ENCODE results near the gene PPARGC1A.

Gene PPARGC1A

GRCh38 chr4:23911675-23912455 is 22.0 kb upstream of the PPARGC1A start:
- no peaks in the 10 kb centered on the region for H3K4me1 ChIP-seq (ENCODE audit: control insufficient read depth in 5 of 5, insufficient read depth in 5 of 5, low read length in 5 of 5)
- no peak overlapping the region for H3K4me3 ChIP-seq (ENCODE audit: low read depth in 1 of 5, low read length in 5 of 5)
- no peaks in the 10 kb centered on the region for H3K27me3 ChIP-seq (ENCODE audit: control insufficient read depth in 5 of 5, insufficient read depth in 4 of 5, low read length in 5 of 5)
- H3K27ac ChIP-seq (ENCODE audit: low read depth, low read length) = no peak overlapping the region
- H3K9ac ChIP-seq (ENCODE audit: low read length in 5 of 5) = no peak overlapping the region
- H3K9me3 ChIP-seq (ENCODE audit: control insufficient read depth in 5 of 5, low read length in 5 of 5) = no peaks in the 10 kb centered on the region
- H3K36me3 ChIP-seq (ENCODE audit: control insufficient read depth in 5 of 5, insufficient read depth in 5 of 5, low read length in 5 of 5) = no peaks in the 10 kb centered on the region

GRCh38 chr4:23909671-23910070 is 19.8 kb upstream of the PPARGC1A start:
- no peak overlapping the region for H3K9ac ChIP-seq (ENCODE audit: low read length in 5 of 5)

GRCh38 chr4:23906839-23907238 is 17.0 kb upstream of the PPARGC1A start:
- H3K9ac ChIP-seq (ENCODE audit: low read length in 5 of 5) = no peak overlapping the region
- H3K27ac ChIP-seq (ENCODE audit: low read depth, low read length) = no peak overlapping the region
- H3K9me3 ChIP-seq (ENCODE audit: control insufficient read depth in 5 of 5, low read length in 5 of 5) = no peaks in the 10 kb centered on the region
- H3K4me3 ChIP-seq (ENCODE audit: low read depth in 1 of 5, low read length in 5 of 5) = no peak overlapping the region
- no peaks in the 10 kb centered on the region for H3K4me1 ChIP-seq (ENCODE audit: control insufficient read depth in 5 of 5, insufficient read depth in 5 of 5, low read length in 5 of 5)
- no peaks in the 10 kb centered on the region for H3K27me3 ChIP-seq (ENCODE audit: control insufficient read depth in 5 of 5, insufficient read depth in 4 of 5, low read length in 5 of 5)
- H3K36me3 ChIP-seq (ENCODE audit: control insufficient read depth in 5 of 5, insufficient read depth in 5 of 5, low read length in 5 of 5) = no peaks in the 10 kb centered on the region

More at GRCh38 chr4:23909671-23910070, 19.8 kb upstream of the PPARGC1A start:
- Histone ChIP-seq H3K27ac (ENCODE audit: low read depth, low read length) (no peak overlapping the region), H3K4me3 (ENCODE audit: low read depth in 1 of 5, low read length in 5 of 5) (no peak overlapping the region), H3K36me3 (ENCODE audit: control insufficient read depth in 5 of 5, insufficient read depth in 5 of 5, low read length in 5 of 5) (no peaks in the 10 kb centered on the region), H3K4me1 (ENCODE audit: control insufficient read depth in 5 of 5, insufficient read depth in 5 of 5, low read length in 5 of 5) (no peaks in the 10 kb centered on the region), H3K27me3 (ENCODE audit: control insufficient read depth in 5 of 5, insufficient read depth in 4 of 5, low read length in 5 of 5) (no peaks in the 10 kb centered on the region), H3K9me3 (ENCODE audit: control insufficient read depth in 5 of 5, low read length in 5 of 5) (no peaks in the 10 kb centered on the region)

- H3K27ac ChIP-seq (ENCODE audit: low read depth, low read length) = no peak overlapping the region
- H3K9ac ChIP-seq (ENCODE audit: low read length in 5 of 5) = no peak overlapping the region
- H3K36me3 ChIP-seq (ENCODE audit: control insufficient read depth in 5 of 5, insufficient read depth in 5 of 5, low read length in 5 of 5) = no peaks in the 10 kb centered on the region
- H3K4me1 ChIP-seq (ENCODE audit: control insufficient read depth in 5 of 5, insufficient read depth in 5 of 5, low read length in 5 of 5) = no peaks in the 10 kb centered on the region
- no peaks in the 10 kb centered on the region for H3K27me3 ChIP-seq (ENCODE audit: control insufficient read depth in 5 of 5, insufficient read depth in 4 of 5, low read length in 5 of 5)
- no peaks in the 10 kb centered on the region for H3K9me3 ChIP-seq (ENCODE audit: control insufficient read depth in 5 of 5, low read length in 5 of 5)
- H3K4me3 ChIP-seq (ENCODE audit: low read depth in 1 of 5, low read length in 5 of 5) = no peak overlapping the region
Measured at GRCh38 chr4:23904639-23905071, 14.8 kb upstream of the PPARGC1A start.

- Histone ChIP-seq H3K9ac (ENCODE audit: low read length in 5 of 5) (no peak overlapping the region), H3K9me3 (ENCODE audit: control insufficient read depth in 5 of 5, low read length in 5 of 5) (no peaks in the 10 kb centered on the region), H3K27me3 (ENCODE audit: control insufficient read depth in 5 of 5, insufficient read depth in 4 of 5, low read length in 5 of 5) (no peaks in the 10 kb centered on the region), H3K4me3 (ENCODE audit: low read depth in 1 of 5, low read length in 5 of 5) (no peak overlapping the region), H3K36me3 (ENCODE audit: control insufficient read depth in 5 of 5, insufficient read depth in 5 of 5, low read length in 5 of 5) (no peaks in the 10 kb centered on the region), H3K27ac (ENCODE audit: low read depth, low read length) (no peak overlapping the region), H3K4me1 (ENCODE audit: control insufficient read depth in 5 of 5, insufficient read depth in 5 of 5, low read length in 5 of 5) (no peaks in the 10 kb centered on the region)
Measured at GRCh38 chr4:23903859-23904438, 14.1 kb upstream of the PPARGC1A start.

GRCh38 chr4:23902222-23902804 is 12.5 kb upstream of the PPARGC1A start:
- Histone ChIP-seq H3K9ac (ENCODE audit: low read length in 5 of 5) (no peak overlapping the region), H3K4me1 (ENCODE audit: control insufficient read depth in 5 of 5, insufficient read depth in 5 of 5, low read length in 5 of 5) (no peaks in the 10 kb centered on the region), H3K36me3 (ENCODE audit: control insufficient read depth in 5 of 5, insufficient read depth in 5 of 5, low read length in 5 of 5) (no peaks in the 10 kb centered on the region), H3K27ac (ENCODE audit: low read depth, low read length) (no peak overlapping the region), H3K9me3 (ENCODE audit: control insufficient read depth in 5 of 5, low read length in 5 of 5) (no peaks in the 10 kb centered on the region), H3K27me3 (ENCODE audit: control insufficient read depth in 5 of 5, insufficient read depth in 4 of 5, low read length in 5 of 5) (no peaks in the 10 kb centered on the region), H3K4me3 (ENCODE audit: low read depth in 1 of 5, low read length in 5 of 5) (no peak overlapping the region)

GRCh38 chr4:23900636-23901035 is 10.8 kb upstream of the PPARGC1A start:
- no peaks in the 10 kb centered on the region for H3K27me3 ChIP-seq (ENCODE audit: control insufficient read depth in 5 of 5, insufficient read depth in 4 of 5, low read length in 5 of 5)
- no peak overlapping the region for H3K4me3 ChIP-seq (ENCODE audit: low read depth in 1 of 5, low read length in 5 of 5)
- H3K27ac ChIP-seq (ENCODE audit: low read depth, low read length) = no peak overlapping the region
- H3K9ac ChIP-seq (ENCODE audit: low read length in 5 of 5) = no peak overlapping the region
- no peaks in the 10 kb centered on the region for H3K4me1 ChIP-seq (ENCODE audit: control insufficient read depth in 5 of 5, insufficient read depth in 5 of 5, low read length in 5 of 5)
- H3K36me3 ChIP-seq (ENCODE audit: control insufficient read depth in 5 of 5, insufficient read depth in 5 of 5, low read length in 5 of 5) = no peaks in the 10 kb centered on the region
- no peaks in the 10 kb centered on the region for H3K9me3 ChIP-seq (ENCODE audit: control insufficient read depth in 5 of 5, low read length in 5 of 5)

- Histone ChIP-seq H3K4me3 (ENCODE audit: low read depth in 1 of 5, low read length in 5 of 5) (no peak overlapping the region), H3K9me3 (ENCODE audit: control insufficient read depth in 5 of 5, low read length in 5 of 5) (no peaks in the 10 kb centered on the region), H3K36me3 (ENCODE audit: control insufficient read depth in 5 of 5, insufficient read depth in 5 of 5, low read length in 5 of 5) (no peaks in the 10 kb centered on the region), H3K27ac (ENCODE audit: low read depth, low read length) (no peak overlapping the region), H3K9ac (ENCODE audit: low read length in 5 of 5) (no peak overlapping the region), H3K27me3 (ENCODE audit: control insufficient read depth in 5 of 5, insufficient read depth in 4 of 5, low read length in 5 of 5) (no peaks in the 10 kb centered on the region), H3K4me1 (ENCODE audit: control insufficient read depth in 5 of 5, insufficient read depth in 5 of 5, low read length in 5 of 5) (no peaks in the 10 kb centered on the region)
Measured at GRCh38 chr4:23899565-23899964, 9.7 kb upstream of the PPARGC1A start.

- Histone ChIP-seq H3K27me3 (ENCODE audit: control insufficient read depth in 5 of 5, insufficient read depth in 4 of 5, low read length in 5 of 5) (no peaks in the 10 kb centered on the region), H3K4me3 (ENCODE audit: low read depth in 1 of 5, low read length in 5 of 5) (no peak overlapping the region), H3K9ac (ENCODE audit: low read length in 5 of 5) (no peak overlapping the region), H3K9me3 (ENCODE audit: control insufficient read depth in 5 of 5, low read length in 5 of 5) (no peaks in the 10 kb centered on the region), H3K27ac (ENCODE audit: low read depth, low read length) (no peak overlapping the region), H3K4me1 (ENCODE audit: control insufficient read depth in 5 of 5, insufficient read depth in 5 of 5, low read length in 5 of 5) (no peaks in the 10 kb centered on the region), H3K36me3 (ENCODE audit: control insufficient read depth in 5 of 5, insufficient read depth in 5 of 5, low read length in 5 of 5) (no peaks in the 10 kb centered on the region)
Measured at GRCh38 chr4:23897564-23898109, 7.8 kb upstream of the PPARGC1A start.

- Histone ChIP-seq H3K9me3 (ENCODE audit: control insufficient read depth in 5 of 5, low read length in 5 of 5) (no peaks in the 10 kb centered on the region), H3K4me3 (ENCODE audit: low read depth in 1 of 5, low read length in 5 of 5) (no peak overlapping the region), H3K27me3 (ENCODE audit: control insufficient read depth in 5 of 5, insufficient read depth in 4 of 5, low read length in 5 of 5) (no peaks in the 10 kb centered on the region), H3K4me1 (ENCODE audit: control insufficient read depth in 5 of 5, insufficient read depth in 5 of 5, low read length in 5 of 5) (peaks cover 3 to 22% (median 21%) of the 10 kb centered on the region in 5 donors), H3K36me3 (ENCODE audit: control insufficient read depth in 5 of 5, insufficient read depth in 5 of 5, low read length in 5 of 5) (no peaks in the 10 kb centered on the region), H3K27ac (ENCODE audit: low read depth, low read length) (no peak overlapping the region), H3K9ac (ENCODE audit: low read length in 5 of 5) (no peak overlapping the region)
Measured at GRCh38 chr4:23894021-23894420, 4.2 kb upstream of the PPARGC1A start.

Measured in subcutaneous abdominal adipose tissue (tissue), 5 donors.